H9 (cell line): Measurements from ENCODE around the gene PKN3. TPM values are rescaled to one million over a fixed set of nuclear protein-coding genes. Genes with fewer than 3 reads are reported as not detected.

Source experiments
- DNase-seq: peaks from one replicate; pipeline ENCODE4 v3.0.0-alpha.2; 2017
- H2AFZ ChIP-seq: one replicate; pipeline ENCODE4 v1.6.1; 2013; ENCODE audit warnings: mild to moderate bottlenecking, low read length, control low read depth, moderate library complexity
- H2AK5ac ChIP-seq: 2 replicates; pipeline ENCODE4 v1.6.1; 2013; ENCODE audit warnings: low read length, control low read depth, mixed read lengths; ENCODE audit not compliant: insufficient read length
- H2BK120ac ChIP-seq: one replicate; pipeline ENCODE4 v1.6.1; 2013; ENCODE audit warnings: low read depth, mild to moderate bottlenecking, low read length, control low read depth, inconsistent platforms; ENCODE audit not compliant: poor library complexity, severe bottlenecking
- H2BK12ac ChIP-seq: 2 replicates; pipeline ENCODE4 v1.6.1; 2013; ENCODE audit warnings: low read length, control low read depth, mixed read lengths, low read depth; ENCODE audit not compliant: insufficient read length
- H2BK15ac ChIP-seq: 2 replicates; pipeline ENCODE4 v1.6.1; 2013; ENCODE audit warnings: low read depth, low read length, control low read depth
- H2BK20ac ChIP-seq: one replicate; pipeline ENCODE4 v1.6.1; 2013; ENCODE audit warnings: low read depth, mild to moderate bottlenecking, low read length, control low read depth, inconsistent platforms; ENCODE audit not compliant: poor library complexity, severe bottlenecking
- H2BK5ac ChIP-seq: 2 replicates; pipeline ENCODE4 v1.6.1; 2013; ENCODE audit warnings: low read length, control low read depth, mixed read lengths; ENCODE audit not compliant: insufficient read length
- H3K14ac ChIP-seq: 2 replicates; pipeline ENCODE4 v1.6.1; 2013; ENCODE audit warnings: low read length, control low read depth; ENCODE audit not compliant: insufficient read depth
- H3K18ac ChIP-seq: 2 replicates; pipeline ENCODE4 v1.6.1; 2013; ENCODE audit warnings: low read depth, mild to moderate bottlenecking, mixed read lengths, low read length, control low read depth; ENCODE audit not compliant: insufficient read length
- H3K23ac ChIP-seq: 2 replicates; pipeline ENCODE4 v1.6.1; 2013; ENCODE audit warnings: low read length, control low read depth, mixed read lengths, low read depth; ENCODE audit not compliant: insufficient read length
- H3K23me2 ChIP-seq: 2 replicates; pipeline ENCODE4 v1.6.1; 2013; ENCODE audit warnings: low read depth, mild to moderate bottlenecking, mixed read lengths, low read length, control low read depth; ENCODE audit not compliant: insufficient read length, poor library complexity, severe bottlenecking
- H3K27ac ChIP-seq: 2 replicates; pipeline ENCODE4 v1.5.1; 2013; ENCODE audit warnings: low read length, control low read depth, mixed read lengths, low read depth; ENCODE audit not compliant: insufficient read length
- H3K27me3 ChIP-seq: 2 replicates; pipeline ENCODE4 v1.6.1; 2013; ENCODE audit warnings: low read length, control low read depth, inconsistent platforms; ENCODE audit not compliant: insufficient read depth
- H3K4ac ChIP-seq: 2 replicates; pipeline ENCODE4 v1.6.1; 2013; ENCODE audit warnings: low read depth, mild to moderate bottlenecking, control low read depth, inconsistent platforms, low read length, moderate library complexity
- H3K4me1 ChIP-seq: 2 replicates; pipeline ENCODE4 v1.6.1; 2013; ENCODE audit warnings: low read length, control low read depth, inconsistent platforms; ENCODE audit not compliant: insufficient read depth
- H3K4me2 ChIP-seq: 2 replicates; pipeline ENCODE4 v1.6.1; 2013; ENCODE audit warnings: low read length, control low read depth, mixed read lengths; ENCODE audit not compliant: insufficient read length, insufficient read depth
- H3K56ac ChIP-seq: 2 replicates; pipeline ENCODE4 v1.6.1; 2013; ENCODE audit warnings: low read depth, mild to moderate bottlenecking, mixed read lengths, low read length, control low read depth; ENCODE audit not compliant: insufficient read length
- H3K79me1 ChIP-seq: 2 replicates; pipeline ENCODE4 v1.6.1; 2013; ENCODE audit warnings: low read depth, mild to moderate bottlenecking, moderate library complexity, low read length, control low read depth, inconsistent platforms; ENCODE audit not compliant: insufficient read depth, poor library complexity, severe bottlenecking
- H3K79me2 ChIP-seq: 2 replicates; pipeline ENCODE4 v1.6.1; 2013; ENCODE audit warnings: low read length, control low read depth, inconsistent platforms; ENCODE audit not compliant: insufficient read depth
- H3K9ac ChIP-seq: 2 replicates; pipeline ENCODE4 v1.6.1; 2013; ENCODE audit warnings: low read length, control low read depth, mixed read lengths; ENCODE audit not compliant: insufficient read length; ENCODE audit errors: extremely low read depth
- H3K9me3 ChIP-seq: one replicate; pipeline ENCODE4 v1.6.1; 2013; ENCODE audit warnings: low read depth, low read length, inconsistent platforms; ENCODE audit not compliant: control insufficient read depth
- H3T11ph ChIP-seq: one replicate; pipeline ENCODE4 v1.6.1; 2013; ENCODE audit warnings: mild to moderate bottlenecking, low read length, control low read depth, inconsistent platforms
- H4K20me1 ChIP-seq: one replicate; pipeline ENCODE4 v1.6.1; 2013; ENCODE audit not compliant: control insufficient read depth, insufficient read length, insufficient read depth
- H4K5ac ChIP-seq: 2 replicates; pipeline ENCODE4 v1.6.1; 2013; ENCODE audit warnings: low read depth, mild to moderate bottlenecking, mixed read lengths, low read length, control low read depth; ENCODE audit not compliant: insufficient read length
- H4K8ac ChIP-seq: replicated peaks from 2 replicates; pipeline ENCODE4 v1.6.1; 2013; ENCODE audit warnings: low read length, control low read depth, mixed read lengths, low read depth; ENCODE audit not compliant: insufficient read length
- H4K91ac ChIP-seq: 2 replicates; pipeline ENCODE4 v1.6.1; 2013; ENCODE audit warnings: low read depth, mild to moderate bottlenecking, moderate library complexity, mixed read lengths, low read length, control low read depth; ENCODE audit not compliant: insufficient read length
- H3K27ac Mint-ChIP-seq, 3 experiments: 2 replicates in 2 of 3; 3 replicates in 1 of 3; pipeline ENCODE4 v1.8.0; 2020 to 2021; ENCODE audit warnings: mixed read lengths in 3 of 3, mild to moderate bottlenecking in 1 of 3, moderate library complexity in 1 of 3
- H3K27me3 Mint-ChIP-seq: 2 replicates; pipeline ENCODE4 v1.8.0; 2021; ENCODE audit warnings: low read depth, mild to moderate bottlenecking, moderate library complexity, mixed read lengths
- H3K36me3 Mint-ChIP-seq, 3 experiments: 2 replicates in 2 of 3; 3 replicates in 1 of 3; pipeline ENCODE4 v1.8.0; 2020 to 2021; ENCODE audit warnings: low read depth in 3 of 3, mixed read lengths in 3 of 3; ENCODE audit not compliant: insufficient read depth in 1 of 3
- H3K4me1 Mint-ChIP-seq, 2 experiments: 2 replicates each; pipeline ENCODE4 v1.8.0; 2020; ENCODE audit warnings: mixed read lengths in 2 of 2
- H3K4me3 Mint-ChIP-seq, 2 experiments: 2 replicates in 1 of 2; 3 replicates in 1 of 2; pipeline ENCODE4 v1.8.0; 2020 to 2021; ENCODE audit warnings: mild to moderate bottlenecking in 2 of 2, mixed read lengths in 2 of 2, moderate library complexity in 1 of 2
- H3K9me3 Mint-ChIP-seq, 2 experiments: 2 replicates in 1 of 2; 3 replicates in 1 of 2; pipeline ENCODE4 v1.8.0; 2020; ENCODE audit warnings: mild to moderate bottlenecking in 2 of 2, mixed read lengths in 2 of 2, moderate library complexity in 1 of 2
- CTCF ChIP-seq: fragments of 200-600 bp; sonication (generic); conservative IDR thresholded peaks from 3 replicates; pipeline ENCODE4 v1.8.0; 2021; ENCODE audit warnings: antibody characterized with exemption, mild to moderate bottlenecking
- WGBS: extraction: QIAGEN DNeasy Blood & Tissue Kit; methylation state at CpG from one replicate; pipeline ENCODE4 v1.1.7; 2013; ENCODE audit warnings: missing lambda C conversion rate, low lambda C conversion rate, mixed read lengths; ENCODE audit not compliant: insufficient read length; ENCODE audit errors: extremely low coverage; 5-methylcytosine and 5-hydroxymethylcytosine counted together
- total RNA-seq: library from RNA; stranded (reverse); gene quantifications from 2 replicates; pipeline ENCODE4 v1.2.1, GENCODE V29; 2021

The PKN3 gene
- total RNA-seq, 1 experiment from 2014 or later, result 25.0 TPM

GRCh38 chr9:128731093-128731492 lies 28.8 kb downstream of the PKN3 start:
- H3K27ac ChIP-seq, result no peak overlapping the region
- H4K8ac ChIP-seq, result no peak overlapping the region
- no peak overlapping the region for H4K5ac ChIP-seq
- H3K79me2 ChIP-seq, result no peaks in the 10 kb centered on the region
- no peaks in the 10 kb centered on the region for H3K9me3 Mint-ChIP-seq
- no peak for DNase-seq
- no CpG with 5 or more reads among the region's 13 CpGs for WGBS
- no peak overlapping the region for H3K14ac ChIP-seq
- no peak overlapping the region for H3K9ac ChIP-seq
- no peaks in the 10 kb centered on the region for H3K23me2 ChIP-seq
- H2AFZ ChIP-seq, result no peak overlapping the region
- H3K4me1 Mint-ChIP-seq, result peaks cover 8 to 11% of the 10 kb centered on the region in 2 experiments
- H2BK20ac ChIP-seq, result no peak overlapping the region
- H3K27me3 ChIP-seq, result no peaks in the 10 kb centered on the region
- TF ChIP-seq CTCF, result no peak
- H2AK5ac ChIP-seq, result no peak overlapping the region
- H3K79me1 ChIP-seq, result no peaks in the 10 kb centered on the region
- H2BK120ac ChIP-seq, result no peak overlapping the region
- H3K4me2 ChIP-seq, result no peak overlapping the region
- peaks cover 0 to 20% (median 8%) of the 10 kb centered on the region in 3 experiments; a peak in 2 of 7 replicates for H3K36me3 Mint-ChIP-seq
- H3K23ac ChIP-seq, result no peak overlapping the region
- H2BK12ac ChIP-seq, result no peak overlapping the region
- no peak overlapping the region for H4K91ac ChIP-seq
- no peak overlapping the region for H3K4me3 Mint-ChIP-seq
- no peak overlapping the region for H3K18ac ChIP-seq
- no peaks in the 10 kb centered on the region for H3K9me3 ChIP-seq
- H2BK5ac ChIP-seq, result no peak overlapping the region
- no peak overlapping the region for H2BK15ac ChIP-seq
- no peak overlapping the region for H3T11ph ChIP-seq
- no peaks in the 10 kb centered on the region for H3K4me1 ChIP-seq
- no peak overlapping the region for H3K27ac Mint-ChIP-seq
- H3K4ac ChIP-seq, result no peak overlapping the region
- no peak overlapping the region for H3K56ac ChIP-seq
- H4K20me1 ChIP-seq, result no peaks in the 10 kb centered on the region
- H3K27me3 Mint-ChIP-seq, result no peaks in the 10 kb centered on the region; the same call in none of the 2 replicates
